SH-SY5Y (cell line): ENCODE results near the gene LBHD2.

Source experiments
- GATA2 ChIP-seq: IDR thresholded peaks from 2 replicates; pipeline ENCODE4 v1.6.1; 2011; ENCODE audit warnings: mild to moderate bottlenecking, low read depth, low read length
- GATA3 ChIP-seq: IDR thresholded peaks from 2 replicates; pipeline ENCODE4 v1.6.1; 2011; ENCODE audit warnings: low read depth, mild to moderate bottlenecking, low read length, moderate library complexity

DNA sequence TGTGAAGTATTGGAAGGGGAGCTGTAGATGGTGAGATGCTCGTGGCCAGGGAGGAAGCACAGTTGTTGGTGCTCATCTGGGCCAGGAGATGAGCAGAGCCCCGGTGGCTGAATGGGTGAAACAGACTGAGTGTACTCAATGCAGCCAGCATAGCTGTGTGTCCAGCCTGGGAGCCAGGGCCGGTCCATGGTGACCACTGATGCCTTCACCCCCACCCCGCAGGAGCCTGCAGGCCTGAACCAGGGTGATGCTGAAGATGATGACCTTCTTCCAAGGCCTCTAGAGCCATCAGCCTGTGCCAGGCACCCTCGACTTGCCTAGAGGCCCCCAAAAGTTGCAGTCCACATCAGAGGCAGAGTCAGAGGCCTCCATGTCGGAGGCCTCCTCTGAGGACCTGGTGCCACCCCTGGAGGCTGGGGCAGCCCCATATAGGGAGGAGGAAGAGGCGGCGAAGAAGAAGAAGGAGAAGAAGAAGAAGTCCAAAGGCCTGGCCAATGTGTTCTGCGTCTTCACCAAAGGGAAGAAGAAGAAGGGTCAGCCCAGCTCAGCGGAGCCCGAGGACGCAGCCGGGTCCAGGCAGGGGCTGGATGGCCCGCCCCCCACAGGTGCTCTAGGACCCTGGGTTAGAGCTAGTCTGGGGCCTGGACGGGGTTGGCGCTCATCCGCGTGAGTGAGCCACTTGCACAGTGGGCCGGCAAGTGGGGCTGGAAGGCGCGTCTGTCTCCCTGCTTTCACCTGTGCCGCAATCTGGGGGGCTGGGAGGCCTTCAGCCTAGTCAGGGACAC lies 42.3 kb downstream of the LBHD2 start:
- TF ChIP-seq GATA3 (no peak), GATA2 (no peak)
